Stimulated activated CD4-positive, alpha-beta T cell treated with anti-CD3 and anti-CD28 coated beads, Interleukin-15, amount 100 ng/mL, for 1 hour (primary cell): ENCODE measurements around the gene NET1.

ENCODE experiments used
- DNase-seq, 2 donors: peaks; one replicate each; pipeline ENCODE4 v3.0.0-alpha.2; 2020; ENCODE audit warnings: low read depth in 1 of 2, low spot score in 1 of 2

Gene NET1

GRCh38 chr10:5442065-5442989 lies 30.0 kb downstream of the NET1 start:
- DNase-seq = no peak

- DNase-seq = no peak
Observed at GRCh38 chr10:5442990-5443370, 30.6 kb downstream of the NET1 start.

GRCh38 chr10:5443429-5443828 lies 31.1 kb downstream of the NET1 start:
- DNase-seq = no peak

GRCh38 chr10:5445006-5445405 lies 32.6 kb downstream of the NET1 start:
- DNase-seq = no peak

GRCh38 chr10:5446390-5446926 lies 34.1 kb downstream of the NET1 start:
- peak; percentile 52 to 75 for DNase-seq

- no peak for DNase-seq
Observed at GRCh38 chr10:5447056-5447455, 34.7 kb downstream of the NET1 start.

- no peak for DNase-seq
Observed at GRCh38 chr10:5447611-5448071, 35.3 kb downstream of the NET1 start.

- DNase-seq = no peak
Observed at GRCh38 chr10:5448333-5449001, 36.1 kb downstream of the NET1 start.

GRCh38 chr10:5449227-5449626 lies 36.9 kb downstream of the NET1 start:
- DNase-seq = no peak

GRCh38 chr10:5449823-5450222 lies 37.5 kb downstream of the NET1 start:
- DNase-seq = no peak

GRCh38 chr10:5450605-5451384 lies 38.4 kb downstream of the NET1 start:
- DNase-seq = no peak

GRCh38 chr10:5453749-5454489 lies 41.6 kb downstream of the NET1 start:
- no peak for DNase-seq

GRCh38 chr10:5456563-5456962 lies 44.2 kb downstream of the NET1 start:
- DNase-seq = no peak

- DNase-seq = no peak
Observed at GRCh38 chr10:5457741-5458140, 45.4 kb downstream of the NET1 start.

- no peak for DNase-seq
Observed at GRCh38 chr10:5458425-5458824, 46.1 kb downstream of the NET1 start.

- no peak for DNase-seq
Observed at GRCh38 chr10:5458949-5459747, 46.8 kb downstream of the NET1 start.

GRCh38 chr10:5460468-5461202 lies 48.3 kb downstream of the NET1 start:
- no peak for DNase-seq

GRCh38 chr10:5461203-5461588 lies 48.8 kb downstream of the NET1 start:
- no peak for DNase-seq
